Gastrocnemius medialis (tissue), 4 donors: ENCODE measurements around the gene LRFN3.

Source experiments
- CTCF ChIP-seq, 5 experiments: fragments of 450-650 bp in 3 of 5; fragments of 200-600 bp in 2 of 5; sonication (generic) in 2 of 5; IDR thresholded peaks in 4 of 5; conservative IDR thresholded peaks in 1 of 5; 1 replicate in 4 of 5; 2 replicates in 1 of 5; pipeline ENCODE4 v1.5.1; 2016 to 2019; ENCODE audit warnings: antibody characterized with exemption in 5 of 5, mild to moderate bottlenecking in 3 of 5, moderate library complexity in 3 of 5
- POLR2A ChIP-seq, 2 donors: fragments of 450-650 bp; IDR thresholded peaks; one replicate each; pipeline ENCODE4 v1.6.1; 2017; ENCODE audit warnings: antibody characterized with exemption in 2 of 2, mild to moderate bottlenecking in 2 of 2, moderate library complexity in 2 of 2

GRCh38 chr19:35955881-35956634 is 19.9 kb downstream of the LRFN3 start:
- TF ChIP-seq POLR2A (IDR thresholded peaks at IDR 0.05) (no peak), CTCF (IDR thresholded peaks at IDR 0.05 in 4 of 5, conservative IDR thresholded peaks at IDR 0.05 in 1 of 5) (no peak)
